ENCODE data around the gene PANX1. TPM values are rescaled to one million over a fixed set of nuclear protein-coding genes. Genes with fewer than 3 reads are reported as not detected.

The PANX1 gene
- total and polyA plus RNA-seq, 2 experiments from 2014 or later: 9.5 to 40.8 TPM

DNA sequence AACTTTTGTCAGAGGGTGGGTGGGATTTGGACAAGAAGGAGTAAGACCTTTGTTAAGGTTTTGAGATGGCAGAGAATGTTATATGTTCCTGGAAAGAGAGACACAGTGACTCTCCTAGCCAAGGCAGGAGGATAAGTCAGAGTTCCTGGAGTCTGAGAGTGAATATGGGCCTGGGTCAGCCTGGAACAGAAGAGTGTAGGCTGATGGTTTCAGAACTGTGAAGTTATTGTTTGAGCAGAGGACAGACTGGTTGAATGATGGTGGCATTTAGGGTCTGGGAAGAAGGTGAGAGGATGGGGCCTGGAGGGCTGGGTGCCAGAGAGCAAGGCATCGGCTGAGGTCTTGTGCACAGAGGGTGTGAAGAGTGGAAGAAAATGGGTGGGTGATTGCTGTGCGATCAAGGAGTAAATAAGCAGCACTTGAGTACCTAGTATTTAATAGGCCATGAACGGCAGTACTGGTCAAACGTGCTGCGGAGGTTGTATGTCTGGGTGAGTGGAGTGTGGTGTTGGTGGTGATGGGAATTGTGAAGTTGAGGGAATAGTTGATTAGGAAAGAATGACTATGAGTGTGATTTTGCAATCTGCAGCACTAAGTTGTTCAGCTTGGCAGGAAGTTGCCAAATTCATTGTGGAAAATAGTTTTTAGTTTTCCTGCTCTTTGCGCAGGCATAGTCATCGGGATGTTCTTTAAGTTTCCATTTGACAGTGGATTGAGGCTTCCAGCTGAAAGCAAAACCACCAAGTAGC lies 1.8 kb downstream of the PANX1 start:
- Mint-ChIP-seq H3K36me3 (ENCODE audit: low read depth) (peaks cover 8% of the 10 kb centered on the region), H3K9me3 (peaks cover 3% of the 10 kb centered on the region; the same call in 2 of the 3 replicates), H3K4me3 (no peak overlapping the region), H3K27me3 (ENCODE audit: insufficient read depth, low read depth, poor library complexity) (peaks cover 9% of the 10 kb centered on the region), H3K27ac (no peak overlapping the region), H3K4me1 (peaks cover 42% of the 10 kb centered on the region)
- no peak for TF ChIP-seq CREB1 (CRISPR knock-in tag; IDR thresholded peaks at IDR 0.05; ENCODE audit: low read depth)
- no peak for TF ChIP-seq EZH2phosphoT487 (IDR thresholded peaks at IDR 0.05; ENCODE audit: unreplicated experiment)
- H3K27me3 ChIP-seq (ENCODE audit: insufficient read depth): no peaks in the 10 kb centered on the region
- ATAC-seq: no peak
- peaks cover 43% of the 10 kb centered on the region for H4K20me1 ChIP-seq (replicated peaks; ENCODE audit: insufficient read depth)
- 0 out of 2 replicates have a peak, but pooled peaks cover 4% of the 10 kb centered on the region for H3F3A ChIP-seq (replicated peaks; ENCODE audit: low read depth)
- peaks cover 10% of the 10 kb centered on the region; the same call in 1 of the 2 replicates for H3K9me2 ChIP-seq (ENCODE audit: insufficient read depth)
- peak overlapping the region; percentile 100 for H3K4me2 ChIP-seq
- peaks cover 64% of the 10 kb centered on the region for H3K4me1 ChIP-seq (ENCODE audit: insufficient read depth)
- DNase-seq (ENCODE audit: low spot score): no peak
- H2AFZ ChIP-seq: no peak overlapping the region
- H3K79me2 ChIP-seq (replicated peaks; ENCODE audit: insufficient read depth): peaks cover 88% of the 10 kb centered on the region
- H3K36me3 ChIP-seq (ENCODE audit: insufficient read depth): no peaks in the 10 kb centered on the region
- peak overlapping the region; percentile 91 for H3K4me3 ChIP-seq
- H3K27ac ChIP-seq (ENCODE audit: low read depth): no peak overlapping the region

DNA sequence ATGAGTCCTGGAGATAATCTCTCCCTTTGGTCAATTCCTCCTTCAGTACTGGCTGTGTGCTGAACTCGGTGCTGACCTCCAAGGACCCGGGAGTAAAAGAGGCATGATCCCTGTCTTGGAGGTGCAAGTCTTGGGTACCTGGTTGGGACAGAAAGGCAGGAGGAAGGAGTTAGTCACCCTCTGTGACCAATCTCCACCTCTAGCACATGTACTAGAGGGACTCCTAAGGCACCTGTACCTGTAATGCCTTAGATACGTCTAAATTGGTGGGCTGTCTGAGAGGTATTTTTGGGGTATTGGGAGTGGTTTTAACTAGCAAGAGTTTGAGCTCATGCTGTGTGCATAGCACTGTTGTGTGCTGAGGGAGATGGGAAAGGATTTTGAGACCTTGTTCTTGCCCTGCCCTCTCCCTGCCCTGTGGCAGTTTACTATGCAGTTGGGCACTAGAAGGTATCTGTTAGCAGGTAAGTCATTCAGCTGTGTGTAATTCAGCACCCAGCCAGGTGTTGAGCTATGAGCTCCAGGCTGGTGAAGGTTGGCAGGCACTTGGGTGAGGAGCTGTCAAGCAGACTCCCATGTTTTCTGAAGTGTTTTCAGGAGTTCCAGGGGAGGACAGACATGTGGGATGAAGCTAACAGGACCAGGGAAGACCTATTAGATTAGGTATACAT lies 2.5 kb downstream of the PANX1 start:
- Histone ChIP-seq H3K27ac (ENCODE audit: low read depth) (no peak overlapping the region), H2AFZ (no peak overlapping the region), H3F3A (replicated peaks; ENCODE audit: low read depth) (0 out of 2 replicates have a peak, but pooled peaks cover 4% of the 10 kb centered on the region), H3K4me1 (ENCODE audit: insufficient read depth) (peaks cover 69% of the 10 kb centered on the region), H3K79me2 (replicated peaks; ENCODE audit: insufficient read depth) (peaks cover 93% of the 10 kb centered on the region), H3K4me3 (peak overlapping the region; percentile 91), H3K27me3 (ENCODE audit: insufficient read depth) (no peaks in the 10 kb centered on the region), H3K36me3 (ENCODE audit: insufficient read depth) (0 out of 2 replicates have a peak, but pooled peaks cover 5% of the 10 kb centered on the region), H4K20me1 (replicated peaks; ENCODE audit: insufficient read depth) (peaks cover 49% of the 10 kb centered on the region), H3K4me2 (peak overlapping the region; percentile 100), H3K9me2 (ENCODE audit: insufficient read depth) (0 out of 2 replicates have a peak, but pooled peaks cover 3% of the 10 kb centered on the region)
- Mint-ChIP-seq H3K27me3 (ENCODE audit: insufficient read depth, low read depth, poor library complexity) (peaks cover 9% of the 10 kb centered on the region), H3K4me1 (peaks cover 48% of the 10 kb centered on the region), H3K9me3 (no peaks in the 10 kb centered on the region), H3K27ac (no peak overlapping the region), H3K36me3 (ENCODE audit: low read depth) (peaks cover 10% of the 10 kb centered on the region), H3K4me3 (no peak overlapping the region)
- no peak for ATAC-seq
- DNase-seq (ENCODE audit: low spot score): no peak
- TF ChIP-seq, protein P1, sequence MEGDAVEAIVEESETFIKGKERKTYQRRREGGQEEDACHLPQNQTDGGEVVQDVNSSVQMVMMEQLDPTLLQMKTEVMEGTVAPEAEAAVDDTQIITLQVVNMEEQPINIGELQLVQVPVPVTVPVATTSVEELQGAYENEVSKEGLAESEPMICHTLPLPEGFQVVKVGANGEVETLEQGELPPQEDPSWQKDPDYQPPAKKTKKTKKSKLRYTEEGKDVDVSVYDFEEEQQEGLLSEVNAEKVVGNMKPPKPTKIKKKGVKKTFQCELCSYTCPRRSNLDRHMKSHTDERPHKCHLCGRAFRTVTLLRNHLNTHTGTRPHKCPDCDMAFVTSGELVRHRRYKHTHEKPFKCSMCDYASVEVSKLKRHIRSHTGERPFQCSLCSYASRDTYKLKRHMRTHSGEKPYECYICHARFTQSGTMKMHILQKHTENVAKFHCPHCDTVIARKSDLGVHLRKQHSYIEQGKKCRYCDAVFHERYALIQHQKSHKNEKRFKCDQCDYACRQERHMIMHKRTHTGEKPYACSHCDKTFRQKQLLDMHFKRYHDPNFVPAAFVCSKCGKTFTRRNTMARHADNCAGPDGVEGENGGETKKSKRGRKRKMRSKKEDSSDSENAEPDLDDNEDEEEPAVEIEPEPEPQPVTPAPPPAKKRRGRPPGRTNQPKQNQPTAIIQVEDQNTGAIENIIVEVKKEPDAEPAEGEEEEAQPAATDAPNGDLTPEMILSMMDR (conservative IDR thresholded peaks at IDR 0.05; ENCODE audit: low read depth in 2 of 2): no peak
- TF ChIP-seq EZH2 (IDR thresholded peaks at IDR 0.05; ENCODE audit: low read depth, unreplicated experiment) (no peak), ZNF114 (CRISPR knock-in tag; IDR thresholded peaks at IDR 0.05) (no peak), EZH2phosphoT487 (IDR thresholded peaks at IDR 0.05; ENCODE audit: unreplicated experiment) (no peak), NANOG (IDR thresholded peaks at IDR 0.05; ENCODE audit: borderline replicate concordance) (no peak), STAT1 (IDR thresholded peaks at IDR 0.05; ENCODE audit: unreplicated experiment) (no peak), ZNF331 (CRISPR knock-in tag; IDR thresholded peaks at IDR 0.05; ENCODE audit: low read depth) (no peak), POLR2AphosphoS5 (IDR thresholded peaks at IDR 0.05; ENCODE audit: low read depth) (no peak)
- TF ChIP-seq, protein P2, sequence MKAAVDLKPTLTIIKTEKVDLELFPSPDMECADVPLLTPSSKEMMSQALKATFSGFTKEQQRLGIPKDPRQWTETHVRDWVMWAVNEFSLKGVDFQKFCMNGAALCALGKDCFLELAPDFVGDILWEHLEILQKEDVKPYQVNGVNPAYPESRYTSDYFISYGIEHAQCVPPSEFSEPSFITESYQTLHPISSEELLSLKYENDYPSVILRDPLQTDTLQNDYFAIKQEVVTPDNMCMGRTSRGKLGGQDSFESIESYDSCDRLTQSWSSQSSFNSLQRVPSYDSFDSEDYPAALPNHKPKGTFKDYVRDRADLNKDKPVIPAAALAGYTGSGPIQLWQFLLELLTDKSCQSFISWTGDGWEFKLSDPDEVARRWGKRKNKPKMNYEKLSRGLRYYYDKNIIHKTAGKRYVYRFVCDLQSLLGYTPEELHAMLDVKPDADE (IDR thresholded peaks at IDR 0.05): no peak
- TF ChIP-seq, protein P3, sequence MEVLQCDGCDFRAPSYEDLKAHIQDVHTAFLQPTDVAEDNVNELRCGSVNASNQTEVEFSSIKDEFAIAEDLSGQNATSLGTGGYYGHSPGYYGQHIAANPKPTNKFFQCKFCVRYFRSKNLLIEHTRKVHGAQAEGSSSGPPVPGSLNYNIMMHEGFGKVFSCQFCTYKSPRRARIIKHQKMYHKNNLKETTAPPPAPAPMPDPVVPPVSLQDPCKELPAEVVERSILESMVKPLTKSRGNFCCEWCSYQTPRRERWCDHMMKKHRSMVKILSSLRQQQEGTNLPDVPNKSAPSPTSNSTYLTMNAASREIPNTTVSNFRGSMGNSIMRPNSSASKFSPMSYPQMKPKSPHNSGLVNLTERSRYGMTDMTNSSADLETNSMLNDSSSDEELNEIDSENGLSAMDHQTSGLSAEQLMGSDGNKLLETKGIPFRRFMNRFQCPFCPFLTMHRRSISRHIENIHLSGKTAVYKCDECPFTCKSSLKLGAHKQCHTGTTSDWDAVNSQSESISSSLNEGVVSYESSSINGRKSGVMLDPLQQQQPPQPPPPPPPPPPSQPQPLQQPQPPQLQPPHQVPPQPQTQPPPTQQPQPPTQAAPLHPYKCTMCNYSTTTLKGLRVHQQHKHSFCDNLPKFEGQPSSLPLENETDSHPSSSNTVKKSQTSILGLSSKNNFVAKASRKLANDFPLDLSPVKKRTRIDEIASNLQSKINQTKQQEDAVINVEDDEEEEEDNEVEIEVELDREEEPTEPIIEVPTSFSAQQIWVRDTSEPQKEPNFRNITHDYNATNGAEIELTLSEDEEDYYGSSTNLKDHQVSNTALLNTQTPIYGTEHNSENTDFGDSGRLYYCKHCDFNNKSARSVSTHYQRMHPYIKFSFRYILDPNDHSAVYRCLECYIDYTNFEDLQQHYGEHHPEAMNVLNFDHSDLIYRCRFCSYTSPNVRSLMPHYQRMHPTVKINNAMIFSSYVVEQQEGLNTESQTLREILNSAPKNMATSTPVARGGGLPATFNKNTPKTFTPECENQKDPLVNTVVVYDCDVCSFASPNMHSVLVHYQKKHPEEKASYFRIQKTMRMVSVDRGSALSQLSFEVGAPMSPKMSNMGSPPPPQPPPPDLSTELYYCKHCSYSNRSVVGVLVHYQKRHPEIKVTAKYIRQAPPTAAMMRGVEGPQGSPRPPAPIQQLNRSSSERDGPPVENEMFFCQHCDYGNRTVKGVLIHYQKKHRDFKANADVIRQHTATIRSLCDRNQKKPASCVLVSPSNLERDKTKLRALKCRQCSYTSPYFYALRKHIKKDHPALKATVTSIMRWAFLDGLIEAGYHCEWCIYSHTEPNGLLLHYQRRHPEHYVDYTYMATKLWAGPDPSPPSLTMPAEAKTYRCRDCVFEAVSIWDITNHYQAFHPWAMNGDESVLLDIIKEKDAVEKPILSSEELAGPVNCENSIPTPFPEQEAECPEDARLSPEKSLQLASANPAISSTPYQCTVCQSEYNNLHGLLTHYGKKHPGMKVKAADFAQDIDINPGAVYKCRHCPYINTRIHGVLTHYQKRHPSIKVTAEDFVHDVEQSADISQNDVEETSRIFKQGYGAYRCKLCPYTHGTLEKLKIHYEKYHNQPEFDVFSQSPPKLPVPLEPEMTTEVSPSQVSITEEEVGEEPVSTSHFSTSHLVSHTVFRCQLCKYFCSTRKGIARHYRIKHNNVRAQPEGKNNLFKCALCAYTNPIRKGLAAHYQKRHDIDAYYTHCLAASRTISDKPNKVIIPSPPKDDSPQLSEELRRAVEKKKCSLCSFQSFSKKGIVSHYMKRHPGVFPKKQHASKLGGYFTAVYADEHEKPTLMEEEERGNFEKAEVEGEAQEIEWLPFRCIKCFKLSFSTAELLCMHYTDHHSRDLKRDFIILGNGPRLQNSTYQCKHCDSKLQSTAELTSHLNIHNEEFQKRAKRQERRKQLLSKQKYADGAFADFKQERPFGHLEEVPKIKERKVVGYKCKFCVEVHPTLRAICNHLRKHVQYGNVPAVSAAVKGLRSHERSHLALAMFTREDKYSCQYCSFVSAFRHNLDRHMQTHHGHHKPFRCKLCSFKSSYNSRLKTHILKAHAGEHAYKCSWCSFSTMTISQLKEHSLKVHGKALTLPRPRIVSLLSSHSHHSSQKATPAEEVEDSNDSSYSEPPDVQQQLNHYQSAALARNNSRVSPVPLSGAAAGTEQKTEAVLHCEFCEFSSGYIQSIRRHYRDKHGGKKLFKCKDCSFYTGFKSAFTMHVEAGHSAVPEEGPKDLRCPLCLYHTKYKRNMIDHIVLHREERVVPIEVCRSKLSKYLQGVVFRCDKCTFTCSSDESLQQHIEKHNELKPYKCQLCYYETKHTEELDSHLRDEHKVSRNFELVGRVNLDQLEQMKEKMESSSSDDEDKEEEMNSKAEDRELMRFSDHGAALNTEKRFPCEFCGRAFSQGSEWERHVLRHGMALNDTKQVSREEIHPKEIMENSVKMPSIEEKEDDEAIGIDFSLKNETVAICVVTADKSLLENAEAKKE (CRISPR knock-in tag; IDR thresholded peaks at IDR 0.05): no peak

Measured in GM23338 (cell line).